Body of pancreas (tissue), 4 donors: ENCODE data around the gene TAF5.

Experiments used
- CTCF ChIP-seq, 7 experiments: fragments of 450-650 bp in 4 of 7; fragments of 200-600 bp in 3 of 7; sonication (generic) in 3 of 7; IDR thresholded peaks; one replicate each; pipeline ENCODE4 v1.5.1; 2016 to 2019; ENCODE audit warnings: antibody characterized with exemption in 7 of 7
- POLR2A ChIP-seq, 3 donors: fragments of 450-650 bp; IDR thresholded peaks; one replicate each; pipeline ENCODE4 v1.6.1; 2016; ENCODE audit warnings: antibody characterized with exemption in 3 of 3, mild to moderate bottlenecking in 2 of 3

GRCh38 chr10:103396789-103397087 is 29.0 kb downstream of the TAF5 start:
- TF ChIP-seq CTCF (IDR thresholded peaks at IDR 0.05) (no peak), POLR2A (IDR thresholded peaks at IDR 0.05) (no peak)
